ENCODE results near the gene DDX31.

DDX31 gene

DNA sequence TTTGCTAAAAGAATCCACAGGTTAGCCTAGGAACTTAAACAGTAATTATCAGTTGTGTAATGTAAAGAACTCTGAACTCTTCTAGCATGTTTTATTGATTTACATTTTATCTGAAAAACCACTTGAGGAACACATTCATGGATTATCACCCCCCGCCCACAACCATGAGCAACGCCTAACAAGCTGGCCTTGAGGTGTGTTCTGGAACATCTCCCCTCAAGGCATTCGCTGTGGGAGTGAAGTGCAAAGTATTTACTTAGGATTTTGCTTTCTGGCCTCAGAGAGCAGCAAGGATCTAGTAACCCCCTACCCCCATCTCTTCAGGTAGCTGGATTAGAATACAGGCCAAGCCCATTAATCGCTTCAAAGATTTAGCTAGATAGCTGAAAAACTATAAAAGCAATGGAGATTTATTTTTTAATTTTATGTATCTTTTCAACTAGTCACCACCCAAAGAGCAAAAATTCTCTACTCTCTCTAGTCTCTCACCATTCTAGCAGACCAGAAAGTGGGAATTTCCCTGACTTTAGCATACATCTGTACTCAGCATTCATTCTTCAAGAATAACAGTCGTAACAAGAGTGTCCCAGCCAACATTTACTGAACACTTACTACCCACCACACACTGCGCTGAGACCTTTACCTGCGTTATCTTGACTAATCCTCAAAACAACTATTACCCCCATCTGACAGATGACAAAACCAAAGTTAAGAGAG, 37.2 kb downstream of the DDX31 start:
- no peak for DNase-seq

DNA sequence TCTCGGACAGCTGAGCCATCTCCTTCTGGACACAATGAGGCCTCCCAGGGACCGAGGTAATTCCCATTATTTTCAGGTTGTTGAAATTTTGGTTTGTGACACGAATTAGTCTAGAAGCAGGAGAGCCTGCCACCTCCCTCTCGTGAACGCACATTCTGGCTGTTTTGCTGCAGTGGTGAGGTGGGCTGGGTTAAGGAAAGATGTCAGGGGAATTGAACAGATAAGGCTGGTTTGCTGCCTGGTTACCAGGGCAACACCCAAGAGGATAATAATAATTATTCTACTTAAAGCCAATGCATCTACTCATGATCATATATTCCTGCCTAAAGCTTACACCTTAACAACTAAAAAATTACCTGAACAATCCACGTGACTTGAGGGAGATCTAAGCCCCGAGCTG, 38.1 kb downstream of the DDX31 start:
- DNase-seq, result no peak

DNA sequence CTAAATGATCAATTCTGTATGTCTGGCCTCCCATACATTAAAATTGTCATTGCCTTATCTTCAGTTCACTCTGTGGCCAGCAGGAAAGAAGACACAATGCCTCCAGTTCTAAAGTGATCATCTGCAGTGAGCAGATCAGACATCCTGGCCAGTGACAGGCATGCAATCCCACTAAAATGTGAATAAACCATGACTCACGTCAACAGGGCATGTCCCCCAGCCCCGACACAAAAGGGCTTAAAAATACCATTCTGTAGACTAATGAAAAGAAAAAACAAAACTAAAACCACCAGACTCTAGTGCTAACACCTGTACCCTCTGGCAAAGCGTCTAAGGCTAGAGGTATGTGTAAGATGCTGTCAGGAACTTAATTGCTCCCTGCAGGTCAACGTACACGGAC, 38.5 kb downstream of the DDX31 start:
- no peak for DNase-seq

DNA sequence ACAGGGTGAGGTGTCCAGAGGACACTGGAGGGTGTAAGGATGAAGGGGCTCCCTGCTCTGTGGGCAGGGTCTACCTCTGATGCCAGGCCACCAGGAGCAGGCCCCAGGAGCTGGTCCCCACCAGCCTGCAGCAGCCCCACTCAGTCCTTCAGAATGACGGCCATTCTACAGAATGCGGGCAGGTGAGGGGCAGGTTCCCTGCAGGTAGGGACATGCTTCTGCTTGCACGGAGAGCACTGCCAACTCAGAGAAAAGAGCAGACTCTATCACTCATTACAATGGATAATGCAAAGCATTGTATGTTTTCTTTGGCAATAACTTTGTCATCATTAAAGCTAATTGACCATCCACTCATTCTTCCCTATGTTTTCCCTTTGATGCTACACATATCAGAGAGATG, 39.0 kb downstream of the DDX31 start:
- DNase-seq, result no peak

DNA sequence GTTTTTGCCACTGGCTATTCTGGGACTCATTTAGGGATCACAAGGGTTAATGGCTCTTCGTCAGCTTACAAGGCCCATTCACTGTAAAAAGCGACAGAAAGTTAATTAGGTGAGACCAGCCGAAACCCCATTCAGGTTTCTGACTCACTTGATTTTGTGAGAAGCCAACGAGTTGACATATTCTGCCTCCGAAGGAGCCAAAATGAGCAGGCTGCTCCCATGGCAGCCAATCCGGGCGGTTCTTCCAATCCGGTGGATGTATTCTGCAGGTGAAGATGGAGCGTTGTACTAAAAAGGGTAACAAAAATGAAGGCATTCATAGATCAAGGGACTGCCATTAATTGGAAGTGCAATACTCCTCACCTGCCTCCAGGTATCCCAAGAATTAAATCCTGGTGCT, 39.7 kb downstream of the DDX31 start:
- DNase-seq, result no peak

DNA sequence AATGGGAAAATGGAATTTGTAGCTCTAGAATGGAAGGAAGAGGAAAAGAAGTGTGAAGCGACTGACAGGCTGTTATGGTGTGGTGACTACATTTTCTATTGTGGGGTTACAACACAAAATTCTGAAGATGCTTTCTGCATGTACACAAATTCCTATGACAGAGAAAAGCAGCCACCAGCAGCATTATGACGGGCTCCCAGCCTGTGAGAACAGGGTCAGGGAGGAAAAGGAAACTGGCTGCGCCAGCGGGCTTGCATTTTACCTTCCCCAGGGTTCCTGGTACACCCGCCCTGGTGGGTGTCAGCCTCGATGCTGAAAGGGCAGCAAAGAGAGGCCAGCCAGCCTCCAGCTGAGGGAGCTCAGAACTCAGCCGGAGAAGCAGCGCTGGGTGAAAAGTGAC, 41.0 kb downstream of the DDX31 start:
- no peak for DNase-seq

DNA sequence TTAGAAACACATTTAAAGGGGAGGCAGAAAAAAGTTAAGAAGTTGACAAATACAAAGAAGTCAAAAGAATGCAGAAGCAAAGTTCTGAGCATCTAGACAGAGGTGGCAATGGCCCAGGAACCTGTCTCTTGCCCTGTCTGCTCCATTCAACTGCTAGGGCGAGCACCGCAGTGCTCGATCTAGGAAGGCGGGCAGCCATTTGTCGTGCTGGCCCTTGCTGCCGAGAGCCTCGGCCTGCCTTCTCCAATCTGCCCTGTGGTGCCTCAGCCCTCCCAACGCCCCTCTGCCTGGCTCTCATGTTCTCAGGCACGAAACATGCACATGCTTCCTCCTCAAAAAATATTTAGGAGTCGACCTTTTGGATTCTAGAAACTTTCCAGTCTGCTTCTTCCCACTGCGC, 42.2 kb downstream of the DDX31 start:
- no peak for DNase-seq

DNA sequence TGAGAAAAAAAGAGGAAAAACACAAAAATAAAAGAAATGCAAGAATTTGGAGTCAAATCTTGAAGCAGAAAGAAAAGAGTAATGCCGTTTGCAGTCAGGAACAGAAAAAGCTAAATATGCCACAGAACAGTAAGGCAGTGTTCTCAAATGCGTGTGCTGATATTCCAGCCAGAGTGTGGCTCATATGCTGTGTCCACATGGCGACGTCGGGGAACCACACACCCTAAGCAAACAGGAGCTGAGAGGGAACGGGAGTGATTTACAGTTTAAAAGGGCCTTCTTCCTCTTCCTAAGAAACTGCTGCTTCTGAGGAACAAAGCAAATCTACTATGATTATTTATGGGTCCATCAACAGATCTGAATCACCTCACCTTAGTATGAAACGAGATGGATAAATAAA, 42.7 kb downstream of the DDX31 start:
- no peak for DNase-seq

GRCh38 chr9:132626285-132626684, 43.5 kb downstream of the DDX31 start:
- DNase-seq, result no peak

DNA sequence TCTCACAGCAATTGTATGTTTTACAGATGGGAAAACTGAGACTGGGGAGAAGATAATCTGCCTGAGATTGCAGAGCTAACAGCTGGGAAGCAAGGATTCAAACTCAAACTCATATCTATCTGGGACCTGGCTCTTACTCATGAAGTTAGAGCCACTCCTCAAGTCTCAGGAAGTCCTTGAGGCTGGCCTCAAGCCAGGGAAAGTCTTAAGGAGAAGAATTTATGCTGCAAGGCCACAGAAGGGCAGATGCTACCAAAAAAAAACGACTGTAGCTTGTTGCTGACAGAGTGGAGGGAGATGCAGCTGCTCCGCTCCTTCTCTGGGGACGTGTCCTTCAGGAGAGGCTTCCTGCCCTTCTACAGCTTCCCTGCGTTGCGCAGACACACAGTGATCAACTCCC, 47.6 kb downstream of the DDX31 start:
- no peak for DNase-seq

DNA sequence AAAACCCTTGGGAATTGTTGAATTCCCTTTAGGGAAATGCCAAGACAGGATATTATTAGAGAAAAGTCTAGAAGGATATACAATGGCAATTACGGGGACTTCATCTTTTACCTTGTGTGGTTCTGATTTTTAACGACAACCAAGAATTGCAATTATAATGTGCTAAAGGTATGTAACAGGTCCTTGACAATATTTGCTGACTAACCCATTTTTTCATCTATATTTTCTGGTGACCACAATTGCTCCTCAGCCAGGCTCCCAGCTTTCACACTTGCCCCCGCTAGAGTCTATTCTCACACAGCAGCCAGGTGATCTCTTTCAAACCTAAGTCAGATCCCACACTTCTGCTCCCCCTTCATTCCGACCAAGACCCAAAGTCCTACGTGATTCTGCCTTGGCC, 53.1 kb downstream of the DDX31 start:
- DNase-seq, result no peak

DNA sequence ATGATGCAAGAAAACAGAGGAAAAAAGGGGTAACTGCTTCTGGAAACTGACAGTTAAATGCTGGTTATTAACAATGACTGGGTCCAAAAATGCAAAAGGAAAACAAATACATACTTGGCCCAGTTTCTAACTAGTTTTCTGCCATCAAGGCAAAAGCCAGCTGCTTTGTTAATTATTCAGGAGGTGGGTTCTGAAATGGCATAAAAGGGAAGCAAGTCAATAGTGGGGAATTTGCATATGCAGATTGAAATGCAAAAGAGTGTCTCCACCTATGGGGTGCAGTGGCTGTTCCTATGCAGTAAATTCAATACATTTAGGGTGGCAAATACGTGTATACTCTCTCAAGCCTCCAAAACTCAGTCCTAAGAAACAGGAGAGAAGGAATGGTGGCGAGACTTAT, 54.0 kb downstream of the DDX31 start:
- no peak for DNase-seq

GRCh38 chr9:132614324-132614723, 55.5 kb downstream of the DDX31 start:
- no peak for DNase-seq

DNA sequence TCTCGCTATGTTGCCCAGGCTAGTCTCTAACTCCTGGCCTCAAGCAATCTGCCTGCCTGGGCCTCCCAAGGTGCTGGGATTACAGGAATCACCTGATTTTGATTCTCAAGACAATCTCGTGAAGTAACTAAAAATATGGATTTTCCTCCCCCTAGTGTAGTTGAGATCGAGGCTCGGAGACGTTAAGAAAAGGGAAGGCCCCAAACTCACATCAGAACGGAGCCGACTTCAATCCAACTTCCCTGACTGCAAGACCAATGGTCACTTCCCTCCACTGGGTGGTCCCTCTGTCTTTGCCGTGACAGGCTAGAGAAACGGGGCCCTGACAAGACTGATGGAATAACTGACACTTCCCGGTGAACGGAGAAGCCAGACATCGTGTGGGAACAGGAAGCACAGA, 59.1 kb downstream of the DDX31 start:
- no peak for DNase-seq

DNA sequence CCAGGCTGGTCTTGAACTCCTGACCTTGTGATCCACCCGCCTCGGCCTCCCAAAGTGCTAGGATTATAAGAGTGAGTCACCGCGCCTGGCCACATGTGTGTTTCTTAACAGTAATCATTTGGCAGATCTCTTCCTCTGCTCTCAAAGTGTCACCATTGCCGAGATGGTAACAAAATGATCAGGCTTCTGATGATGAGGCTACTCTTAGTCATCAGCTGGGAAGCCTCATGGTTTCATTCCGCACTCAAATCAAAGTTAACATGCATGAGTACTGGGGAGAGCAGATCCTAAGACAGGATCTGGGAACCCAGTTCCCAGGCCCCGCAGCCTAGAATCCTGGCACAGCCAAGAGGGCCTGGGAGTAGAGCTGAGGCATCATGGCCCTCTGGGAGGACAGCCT, 60.0 kb downstream of the DDX31 start:
- no peak for DNase-seq

GRCh38 chr9:132609184-132609583, 60.6 kb downstream of the DDX31 start:
- no peak for DNase-seq

GRCh38 chr9:132606066-132606465, 63.7 kb downstream of the DDX31 start:
- no peak for DNase-seq

- no peak for DNase-seq
Observed at GRCh38 chr9:132605387-132605786, 64.4 kb downstream of the DDX31 start.

GRCh38 chr9:132602207-132602606, 67.6 kb downstream of the DDX31 start:
- no peak for DNase-seq

GRCh38 chr9:132600326-132600984, 69.3 kb downstream of the DDX31 start:
- no peak for DNase-seq

DNA sequence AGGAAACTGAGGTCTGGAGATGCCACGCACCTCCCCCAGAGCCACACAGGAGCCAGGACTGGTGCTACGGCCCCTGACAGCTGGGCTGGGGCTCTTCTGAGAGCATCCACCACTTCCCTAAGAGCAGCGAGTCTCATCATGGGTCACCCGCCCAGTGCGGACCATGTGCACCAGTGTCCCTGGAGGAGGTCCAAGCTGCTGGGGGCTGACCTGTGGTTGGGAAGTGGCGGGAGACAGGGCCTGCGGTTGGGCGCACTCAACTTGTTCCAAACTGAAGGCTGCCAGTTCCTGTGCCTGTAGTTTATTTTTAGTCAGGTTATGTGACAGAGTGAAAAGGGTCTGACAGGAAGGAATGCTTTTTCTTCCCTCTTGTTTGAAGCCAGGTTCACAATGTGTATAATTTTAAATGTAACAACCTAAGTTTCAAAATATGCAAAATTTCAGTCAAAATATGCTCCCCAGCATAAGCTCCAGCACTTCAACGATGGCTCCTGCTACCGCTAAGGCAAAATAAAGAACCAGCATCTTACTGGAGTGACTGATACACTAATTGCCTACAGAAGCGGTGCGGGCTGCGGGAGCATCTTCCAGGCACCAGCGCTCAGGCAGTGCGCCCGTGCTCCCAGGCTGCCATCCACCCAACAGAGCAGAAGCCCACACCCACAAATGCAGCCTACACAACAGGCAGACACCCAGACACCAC, 72.6 kb downstream of the DDX31 start:
- DNase-seq, result no peak

- DNase-seq, result no peak
Observed at GRCh38 chr9:132596200-132596599, 73.6 kb downstream of the DDX31 start.

GRCh38 chr9:132595319-132595718, 74.5 kb downstream of the DDX31 start:
- no peak for DNase-seq

DNA sequence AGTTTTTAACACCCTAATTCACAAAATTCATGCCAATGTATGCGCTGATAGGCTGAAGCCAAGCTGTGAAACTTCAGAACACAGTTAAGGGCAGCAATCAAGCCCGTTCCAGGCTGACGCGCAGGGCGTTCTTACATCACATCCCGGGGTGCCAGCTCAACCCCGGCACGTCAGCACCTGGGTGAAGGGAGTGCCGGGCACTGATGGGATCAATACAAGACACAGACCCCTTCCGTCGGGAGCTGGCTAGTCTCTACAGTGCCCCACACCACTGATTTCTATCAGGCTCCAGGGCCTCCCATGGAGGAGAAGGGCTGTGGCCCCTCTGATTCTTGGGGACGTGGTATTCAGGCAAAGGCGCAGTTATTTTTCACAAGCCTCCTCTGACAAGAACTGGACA, 75.4 kb downstream of the DDX31 start:
- DNase-seq, result no peak

All from NCI-H146 (cell line).